Ovary (tissue), 3 donors: Measurements from ENCODE around the gene MATCAP1.

ENCODE experiments used
- EP300 ChIP-seq: sonication (generic); formaldehyde crosslinking; IDR thresholded peaks from one replicate; pipeline ENCODE4 v1.6.1; 2017; ENCODE audit warnings: antibody characterized with exemption
- POLR2A ChIP-seq: fragments of 450-650 bp; IDR thresholded peaks from one replicate; pipeline ENCODE4 v1.6.1; 2017; ENCODE audit warnings: antibody characterized with exemption, mild to moderate bottlenecking, moderate library complexity
- TF ChIP-seq, protein P1 (sequence below), 3 donors: fragments of 450-650 bp in 2 of 3; fragments of 200-600 bp in 1 of 3; IDR thresholded peaks; one replicate each; pipeline versions ENCODE4 v1.5.1 to v1.8.0; 2016 to 2022; ENCODE audit warnings: antibody characterized with exemption in 3 of 3, mild to moderate bottlenecking in 1 of 3
- donor health status: DM: no; HTN: no; CAD: no.

DNA sequence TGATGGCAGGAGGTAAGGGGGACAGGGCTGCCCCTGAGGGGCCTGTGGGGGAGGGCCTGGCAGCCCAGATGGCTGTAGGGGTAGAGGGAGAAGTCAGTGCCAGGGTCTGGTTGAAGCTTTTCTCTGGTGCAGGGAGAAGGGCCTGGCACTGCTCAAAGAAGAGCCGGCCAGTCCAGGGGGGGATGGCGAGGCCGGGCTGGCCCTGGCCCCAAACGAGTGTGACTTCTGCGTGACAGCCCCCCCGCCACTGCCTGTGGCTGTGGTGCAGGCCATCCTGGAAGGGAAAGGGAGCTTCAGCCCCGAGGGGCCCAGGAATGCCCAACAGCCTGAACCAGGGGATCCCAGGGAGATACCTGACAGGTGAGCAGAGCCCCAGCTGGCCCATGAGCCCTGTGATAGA, 16.2 kb downstream of the MATCAP1 start:
- TF ChIP-seq POLR2A = no peak
- TF ChIP-seq, protein P1, sequence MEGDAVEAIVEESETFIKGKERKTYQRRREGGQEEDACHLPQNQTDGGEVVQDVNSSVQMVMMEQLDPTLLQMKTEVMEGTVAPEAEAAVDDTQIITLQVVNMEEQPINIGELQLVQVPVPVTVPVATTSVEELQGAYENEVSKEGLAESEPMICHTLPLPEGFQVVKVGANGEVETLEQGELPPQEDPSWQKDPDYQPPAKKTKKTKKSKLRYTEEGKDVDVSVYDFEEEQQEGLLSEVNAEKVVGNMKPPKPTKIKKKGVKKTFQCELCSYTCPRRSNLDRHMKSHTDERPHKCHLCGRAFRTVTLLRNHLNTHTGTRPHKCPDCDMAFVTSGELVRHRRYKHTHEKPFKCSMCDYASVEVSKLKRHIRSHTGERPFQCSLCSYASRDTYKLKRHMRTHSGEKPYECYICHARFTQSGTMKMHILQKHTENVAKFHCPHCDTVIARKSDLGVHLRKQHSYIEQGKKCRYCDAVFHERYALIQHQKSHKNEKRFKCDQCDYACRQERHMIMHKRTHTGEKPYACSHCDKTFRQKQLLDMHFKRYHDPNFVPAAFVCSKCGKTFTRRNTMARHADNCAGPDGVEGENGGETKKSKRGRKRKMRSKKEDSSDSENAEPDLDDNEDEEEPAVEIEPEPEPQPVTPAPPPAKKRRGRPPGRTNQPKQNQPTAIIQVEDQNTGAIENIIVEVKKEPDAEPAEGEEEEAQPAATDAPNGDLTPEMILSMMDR (IDR thresholded peaks at IDR 0.05) = no peak
- no peak for TF ChIP-seq EP300
